Bone marrow (tissue), 2 donors: Measurements from ENCODE around the gene TFPI.

Experiments
- DNase-seq, 2 donors: peaks; one replicate each; lab custom pipeline; 2025; lab: John Stamatoyannopoulos, UW

The TFPI gene

DNA sequence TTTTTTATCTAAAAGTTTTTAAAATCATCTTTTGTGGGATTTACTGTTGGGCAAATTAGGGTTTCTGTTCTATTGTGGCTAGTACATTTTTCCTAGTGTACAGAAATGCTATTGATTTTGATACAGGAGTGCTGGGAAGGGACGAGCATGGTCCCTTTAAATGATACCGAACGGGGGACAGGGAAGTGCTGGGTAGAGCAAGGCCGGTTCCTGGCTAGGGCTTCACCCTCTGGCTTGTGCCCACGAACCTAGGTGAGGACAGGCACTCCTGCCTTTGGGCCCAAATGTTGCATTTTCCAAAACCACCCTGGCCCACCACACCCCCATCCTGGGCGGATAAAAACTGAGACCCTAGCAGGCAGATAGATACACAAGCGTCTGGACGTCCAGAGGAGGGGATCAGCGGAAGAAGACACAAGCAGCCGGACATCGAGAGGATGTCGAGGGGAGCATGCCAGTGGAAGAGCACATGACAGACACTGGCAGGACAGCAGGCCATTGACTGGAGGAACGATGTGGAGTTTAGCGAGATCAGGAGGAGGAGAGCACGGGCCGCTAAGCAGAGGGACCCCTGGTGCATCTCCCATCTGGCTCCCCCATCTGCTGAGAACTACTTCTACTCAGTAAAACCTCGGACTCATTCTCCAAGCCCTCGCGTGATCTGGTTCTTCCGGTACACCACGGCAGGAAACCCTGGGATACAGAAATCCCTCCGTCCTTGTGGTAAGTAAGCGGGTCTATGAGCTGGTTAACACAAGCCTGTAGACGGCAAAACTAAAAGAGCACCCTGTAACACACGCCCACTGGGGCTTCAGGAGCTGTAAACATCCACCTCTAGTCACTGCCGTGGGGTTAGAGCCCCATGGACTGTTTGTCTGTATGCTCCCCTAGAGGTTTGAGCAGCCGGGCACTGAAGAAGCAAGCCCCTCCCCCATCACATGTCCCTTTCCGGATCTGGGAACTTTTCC is 92.7 kb downstream of the TFPI start:
- no peak for DNase-seq

DNA sequence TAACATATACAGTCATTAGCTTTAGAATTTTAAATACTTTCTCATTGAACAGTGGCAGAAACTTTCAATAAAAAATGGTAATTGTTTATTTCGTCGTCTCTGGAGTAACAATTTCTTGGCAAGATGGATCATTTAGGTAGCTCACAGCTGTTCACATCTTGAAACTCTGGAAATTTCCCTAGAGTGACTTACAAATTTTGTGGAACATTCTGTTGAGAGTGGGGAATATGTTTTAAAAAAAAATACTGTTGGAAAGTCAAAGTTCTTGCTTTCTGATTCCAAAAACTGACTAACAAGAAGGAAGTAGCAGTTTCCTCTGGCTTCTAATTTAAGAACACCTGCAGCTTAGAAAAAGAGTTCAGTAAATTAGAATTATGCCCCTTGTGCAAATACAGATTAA is 95.0 kb downstream of the TFPI start:
- DNase-seq, result no peak

DNA sequence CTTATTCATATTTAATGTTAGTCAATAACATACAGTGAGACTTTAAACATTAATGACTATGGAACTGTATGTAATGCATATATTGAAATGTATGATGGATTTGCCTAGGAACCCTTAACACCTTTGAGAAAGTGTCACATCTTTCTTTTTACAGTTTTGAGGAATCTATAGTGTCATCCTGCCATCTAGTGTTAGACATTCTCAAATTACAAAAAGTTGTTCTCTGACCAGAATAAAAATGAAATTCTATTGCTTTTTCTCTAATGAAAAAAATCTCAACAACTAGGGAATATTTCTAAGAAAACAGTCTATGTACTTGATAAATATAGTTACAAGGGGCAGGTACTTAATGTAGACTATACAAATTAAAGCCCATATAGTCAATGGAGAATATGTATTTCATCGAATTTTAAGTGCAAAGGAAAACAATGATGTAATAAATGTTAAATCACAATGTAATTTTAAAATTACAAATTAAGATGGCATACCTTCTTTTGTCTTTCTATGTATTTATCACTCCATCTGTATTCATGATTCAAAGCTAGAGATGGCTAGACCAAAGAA is 101.1 kb downstream of the TFPI start:
- peak in 1 of 2 donors; percentile 16 for DNase-seq

DNA sequence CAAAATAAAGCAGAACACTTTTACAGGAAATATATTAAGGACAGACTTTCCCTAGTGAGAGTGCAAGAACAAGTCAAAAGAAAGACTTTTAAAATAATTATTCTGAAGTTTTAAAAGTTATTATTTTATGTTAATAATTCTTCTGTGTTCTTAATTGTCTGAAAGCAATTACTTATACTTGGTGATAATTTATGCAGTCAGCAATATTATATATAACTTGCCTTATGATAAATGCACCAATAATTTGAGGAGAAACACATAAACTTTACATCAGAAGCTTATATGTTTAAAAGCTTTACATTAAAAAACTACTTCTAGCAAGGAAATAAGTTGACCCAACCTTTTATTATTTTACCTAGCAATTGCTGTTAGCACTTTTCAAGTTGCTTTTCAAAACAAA is 102.7 kb downstream of the TFPI start:
- DNase-seq, result no peak

DNA sequence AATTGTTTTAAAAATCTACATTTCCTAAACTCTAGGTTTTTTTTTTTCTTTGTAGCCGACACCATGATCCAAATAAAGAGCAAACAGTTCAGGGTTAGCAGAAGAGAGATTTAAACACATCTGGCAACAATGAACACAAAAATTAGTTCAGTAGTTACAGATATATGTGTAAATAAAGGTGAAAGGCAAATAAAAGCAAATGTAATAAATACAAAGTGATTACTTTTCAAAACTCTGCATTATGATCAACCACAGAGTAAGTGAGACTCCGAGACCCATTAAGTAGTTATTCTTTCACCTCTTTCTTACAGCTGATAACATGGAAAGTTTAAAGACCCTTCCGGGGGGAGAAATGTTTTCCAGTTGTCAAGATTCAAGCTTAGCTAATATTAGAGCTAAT is 106.9 kb downstream of the TFPI start:
- no peak for DNase-seq

DNA sequence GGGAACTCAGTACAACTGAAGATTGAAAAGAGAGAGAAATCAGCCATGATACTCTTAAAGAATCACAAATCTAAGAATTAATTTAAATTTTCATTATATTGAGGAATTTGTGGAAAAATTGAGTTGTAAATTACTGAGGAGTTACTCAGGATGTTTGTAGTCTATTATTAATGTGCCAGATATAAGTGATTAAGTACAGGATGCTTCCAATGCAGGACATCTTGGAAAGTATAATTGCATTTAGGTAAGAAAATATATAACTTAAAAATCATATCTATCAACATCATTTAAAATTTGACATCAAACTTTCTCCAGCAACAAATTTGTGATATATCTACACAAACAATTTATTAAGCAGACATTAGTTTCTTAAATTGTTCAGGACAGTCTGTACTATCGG is 107.5 kb downstream of the TFPI start:
- no peak for DNase-seq

DNA sequence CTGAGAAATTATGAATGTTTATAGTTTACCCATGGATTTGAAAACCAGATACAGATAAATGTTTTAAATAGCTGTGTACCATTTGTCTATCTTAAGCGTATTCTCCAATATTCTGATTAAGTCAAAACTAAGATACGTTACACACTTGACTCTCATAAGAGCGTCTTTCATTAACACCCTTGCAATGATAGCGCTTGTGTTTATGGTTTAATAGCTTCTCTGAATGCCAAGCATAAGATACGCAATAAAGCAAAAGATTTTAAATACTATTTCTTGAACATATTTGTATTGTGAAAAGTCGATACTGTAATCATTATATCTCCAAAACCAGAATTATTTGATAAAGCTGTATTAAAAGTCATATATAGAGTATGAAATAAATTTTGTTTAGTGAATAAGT is 109.2 kb downstream of the TFPI start:
- DNase-seq, result no peak

DNA sequence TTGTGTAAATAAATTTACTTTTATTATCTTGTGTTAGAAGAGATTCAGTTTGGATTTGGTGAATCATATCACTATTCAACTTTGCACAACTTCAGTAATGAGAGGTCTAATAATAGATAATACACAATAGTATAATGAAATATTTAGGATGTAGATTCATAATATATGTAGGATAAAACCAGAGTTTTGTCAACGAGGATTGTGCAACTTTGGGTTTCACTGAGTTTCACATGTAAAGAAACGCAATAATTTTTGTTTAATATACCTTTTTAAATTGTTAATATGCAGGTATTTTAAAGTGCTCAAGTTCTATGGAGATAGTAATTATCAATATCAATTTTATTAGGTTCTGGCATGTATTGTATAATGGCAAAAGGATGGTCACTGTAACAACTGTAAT is 111.5 kb downstream of the TFPI start:
- DNase-seq, result no peak

DNA sequence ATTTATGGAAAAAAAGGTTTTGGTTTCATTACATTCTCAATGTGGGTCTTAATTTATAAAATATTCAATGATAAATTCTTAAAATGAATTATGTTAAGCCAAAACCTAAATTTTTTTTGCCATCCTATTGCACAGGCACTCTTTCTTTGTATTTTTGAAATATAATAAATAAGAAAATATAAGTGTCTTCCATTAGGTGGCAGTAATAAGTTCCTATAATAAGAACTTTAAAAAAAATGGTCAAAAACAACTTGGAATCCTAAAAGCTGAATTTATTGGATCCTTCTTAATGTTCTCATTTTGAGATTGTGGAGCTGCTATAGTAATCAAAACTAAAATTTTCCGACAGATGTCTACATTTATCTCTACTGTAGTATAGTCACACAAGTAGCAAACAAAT is 111.9 kb downstream of the TFPI start:
- no peak for DNase-seq

DNA sequence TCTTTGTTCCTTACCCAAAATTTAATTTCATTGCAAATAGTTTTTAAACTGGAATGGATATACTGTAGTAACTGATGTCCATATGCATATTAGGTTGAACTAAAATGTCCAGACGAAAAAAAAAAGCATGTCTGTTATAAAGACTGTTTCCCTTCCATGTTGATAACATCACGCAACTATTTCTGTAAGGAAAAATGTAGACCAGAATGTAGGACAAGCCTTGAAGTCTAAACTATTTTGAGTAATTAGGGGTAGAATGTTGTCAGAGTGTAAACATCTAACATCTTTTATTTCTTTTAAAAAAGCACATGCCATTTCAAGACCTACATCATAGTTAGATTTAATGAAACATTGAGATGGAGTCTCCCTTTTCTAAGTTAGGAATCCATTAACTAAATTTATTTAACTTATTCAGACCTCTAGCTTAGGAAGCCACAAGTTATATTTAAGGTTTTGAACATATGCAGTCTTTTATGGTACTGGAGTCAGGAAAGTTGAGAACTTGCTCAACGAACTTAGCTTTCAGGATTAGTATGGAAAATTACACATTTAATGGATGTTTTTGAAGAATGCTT is 114.0 kb downstream of the TFPI start:
- DNase-seq, result no peak

DNA sequence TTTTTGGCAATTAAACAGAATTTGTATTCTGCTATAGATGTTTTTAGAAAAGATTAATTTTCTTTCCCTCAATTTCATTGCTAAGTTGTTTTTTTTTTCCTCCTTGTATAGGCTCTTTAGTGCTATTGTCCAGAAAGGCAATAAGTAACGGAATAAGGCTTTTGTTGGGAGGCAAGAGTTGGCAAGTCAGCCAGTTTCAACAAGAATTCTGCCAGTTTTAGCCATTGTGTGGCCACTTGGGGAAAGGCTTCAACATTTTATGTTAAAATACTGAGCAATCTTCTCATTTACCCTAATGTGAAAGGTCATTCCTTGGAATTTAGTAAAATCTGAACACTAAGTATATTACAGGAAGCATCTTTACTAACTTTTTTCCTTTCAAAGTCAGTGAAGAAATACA is 115.8 kb downstream of the TFPI start:
- no peak for DNase-seq

DNA sequence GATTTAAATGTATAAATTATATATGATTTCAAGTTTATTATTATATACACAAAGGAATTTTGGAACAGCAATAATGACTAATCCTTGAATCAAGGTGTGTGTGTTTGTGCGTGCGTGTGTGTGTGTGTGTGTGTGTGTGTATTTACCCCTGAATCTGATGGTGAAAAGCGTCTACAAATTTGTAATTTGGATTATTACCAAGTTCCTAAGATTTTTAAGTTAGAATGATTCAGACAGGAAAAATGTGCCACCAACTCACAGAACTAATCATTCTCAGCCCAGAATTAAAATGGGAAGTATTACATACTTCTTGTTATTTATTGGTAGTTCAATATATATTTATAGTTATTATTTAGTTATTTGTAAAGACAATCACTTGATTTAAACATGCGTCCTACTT is 118.5 kb downstream of the TFPI start:
- no peak for DNase-seq

DNA sequence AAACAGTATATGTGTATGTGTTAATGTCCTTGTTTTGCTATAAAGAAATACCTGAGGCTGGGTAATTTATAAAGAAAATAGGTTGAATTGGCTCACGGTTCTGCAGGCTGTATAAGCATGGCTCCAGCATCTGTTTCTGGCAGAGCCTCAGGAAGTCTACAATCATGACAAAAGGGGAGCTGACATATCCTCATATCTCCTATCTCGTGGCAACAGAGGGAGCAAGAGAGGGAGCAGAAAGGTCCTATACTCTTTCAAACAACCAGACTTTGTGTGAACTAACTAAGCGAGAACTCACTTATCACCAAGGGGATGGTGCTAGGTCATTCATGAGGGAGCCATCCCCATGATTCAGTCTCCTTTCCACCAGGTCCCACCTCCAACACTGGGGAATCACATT is 119.2 kb downstream of the TFPI start:
- no peak for DNase-seq

DNA sequence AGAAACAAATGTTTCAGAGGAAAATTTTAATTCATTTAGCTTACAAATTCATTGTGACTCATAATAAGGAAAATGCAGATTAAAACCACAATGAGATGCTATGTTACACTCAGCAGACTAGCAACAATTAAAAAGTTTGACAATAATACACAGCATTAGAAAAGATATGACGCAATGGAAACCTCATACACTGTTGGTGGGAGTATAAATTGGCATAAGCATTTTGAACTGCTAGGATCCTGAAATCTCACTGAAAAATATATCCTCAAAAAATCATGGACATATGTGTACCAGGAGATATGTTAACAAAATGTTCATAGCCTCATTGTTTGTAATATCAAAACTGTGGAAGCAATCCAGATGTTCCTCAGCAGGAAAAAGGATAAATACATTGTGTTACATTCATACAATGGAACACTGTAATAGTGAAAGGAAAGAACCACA is 119.9 kb downstream of the TFPI start:
- no peak for DNase-seq

DNA sequence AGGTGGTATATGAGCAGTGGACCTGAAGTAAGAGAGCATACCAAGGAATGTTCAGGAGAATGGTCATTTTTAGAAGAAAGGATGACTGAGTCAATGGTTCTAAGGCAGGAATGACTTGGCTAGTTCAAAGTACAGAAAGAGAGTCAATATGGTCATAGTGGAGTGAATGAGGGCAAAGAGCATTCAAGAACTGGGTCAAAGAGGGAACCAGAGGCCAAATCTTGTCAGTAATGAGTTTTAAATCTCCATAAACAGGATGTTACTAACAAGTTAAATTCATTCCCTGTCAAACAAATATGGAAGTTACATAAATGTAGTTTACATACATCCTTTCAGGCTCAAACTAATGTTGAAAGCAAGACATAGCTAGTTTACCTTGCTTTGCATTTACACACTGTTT is 122.3 kb downstream of the TFPI start:
- no peak for DNase-seq

DNA sequence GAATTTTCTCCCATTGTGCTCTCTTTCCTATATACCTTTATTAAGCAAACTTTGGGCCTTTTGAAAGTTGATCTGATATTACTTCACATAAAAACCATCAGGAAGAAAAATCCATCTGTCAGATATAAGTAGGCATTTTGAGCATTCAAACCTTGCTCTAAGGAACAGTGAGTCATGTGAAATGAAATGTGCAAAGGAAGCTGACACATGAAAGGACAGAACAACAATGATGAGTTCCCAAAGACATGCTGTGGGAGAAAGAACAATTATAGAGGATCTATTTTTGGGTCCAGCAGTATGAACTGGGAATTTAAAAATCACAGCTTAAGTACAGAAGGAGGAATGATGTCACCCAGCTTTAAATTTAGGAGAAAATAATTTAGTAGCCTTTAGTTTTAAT is 124.2 kb downstream of the TFPI start:
- DNase-seq, result peak in 1 of 2 donors; percentile 61

DNA sequence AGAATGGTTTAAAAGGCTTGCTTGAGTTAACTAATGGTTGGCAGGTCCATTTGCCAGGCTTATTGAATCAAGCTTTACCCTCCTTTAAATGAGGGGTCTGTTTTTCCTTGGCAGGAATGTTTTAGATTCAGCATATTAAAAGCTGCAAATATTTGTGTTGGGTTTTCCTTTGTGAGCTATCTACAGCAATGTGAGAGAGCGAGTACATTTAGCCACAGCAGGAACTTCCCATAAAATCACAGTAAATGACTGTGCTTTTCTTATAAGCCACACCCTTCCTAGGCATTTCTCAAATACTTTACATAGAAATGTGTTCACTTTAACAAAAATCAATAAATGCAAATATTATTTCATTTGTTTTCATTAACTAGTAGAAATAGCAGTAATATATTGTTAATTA is 130.1 kb downstream of the TFPI start:
- no peak for DNase-seq

DNA sequence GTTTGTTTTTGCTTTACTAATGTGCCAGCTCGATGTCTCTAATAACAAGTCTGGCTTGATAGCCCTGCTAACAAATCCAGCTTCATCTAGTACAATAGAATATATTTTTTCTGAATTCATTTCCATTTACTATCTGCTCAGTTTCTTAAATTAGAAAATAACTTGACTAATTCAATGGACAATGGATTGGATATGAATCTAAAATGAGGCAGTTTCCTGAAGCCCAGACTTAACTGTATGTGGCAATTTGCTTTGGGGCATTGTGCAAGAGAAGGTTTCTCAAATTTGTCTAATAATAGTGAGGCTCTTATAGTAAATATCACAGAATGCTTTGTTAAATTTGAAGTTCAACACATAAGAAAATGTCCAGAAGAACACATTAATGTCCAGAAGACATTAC is 132.0 kb downstream of the TFPI start:
- no peak for DNase-seq

DNA sequence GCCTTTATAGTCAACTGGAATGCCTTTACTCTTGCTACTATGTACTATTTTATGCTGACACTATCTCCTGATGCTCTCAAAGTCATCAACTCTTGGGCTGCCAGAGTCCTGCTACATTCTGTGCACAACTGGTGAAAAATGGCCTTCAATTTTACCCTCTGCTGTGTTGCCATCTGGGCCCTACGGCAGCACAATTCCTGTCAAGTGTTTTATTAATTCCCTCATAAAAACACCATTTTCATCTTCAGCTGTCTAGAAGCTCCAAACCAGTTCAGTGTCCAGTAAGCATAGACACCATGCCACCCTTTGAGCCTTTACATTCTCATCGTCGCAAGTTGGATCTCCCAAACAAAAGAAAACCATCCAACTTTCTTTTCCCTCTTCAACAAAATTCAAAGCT is 132.7 kb downstream of the TFPI start:
- DNase-seq, result no peak

DNA sequence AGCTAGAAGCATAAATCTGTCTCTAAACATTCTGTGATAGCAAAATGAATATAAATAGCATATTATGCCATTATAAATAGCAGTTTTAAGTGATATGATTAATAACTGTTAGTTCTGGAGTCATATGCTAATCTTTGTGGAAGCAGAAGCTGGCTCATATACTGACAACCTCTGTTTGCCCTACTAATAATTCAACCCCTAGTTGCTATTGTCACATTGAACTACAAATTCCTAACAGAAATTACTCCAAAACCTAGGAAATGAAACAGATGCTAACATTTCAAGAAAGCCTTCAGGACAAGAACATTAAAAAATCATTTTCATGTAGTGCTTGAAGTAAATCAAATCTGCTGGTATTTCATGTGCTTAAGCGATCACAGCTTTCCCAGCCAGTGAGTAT is 134.4 kb downstream of the TFPI start:
- DNase-seq, result no peak

DNA sequence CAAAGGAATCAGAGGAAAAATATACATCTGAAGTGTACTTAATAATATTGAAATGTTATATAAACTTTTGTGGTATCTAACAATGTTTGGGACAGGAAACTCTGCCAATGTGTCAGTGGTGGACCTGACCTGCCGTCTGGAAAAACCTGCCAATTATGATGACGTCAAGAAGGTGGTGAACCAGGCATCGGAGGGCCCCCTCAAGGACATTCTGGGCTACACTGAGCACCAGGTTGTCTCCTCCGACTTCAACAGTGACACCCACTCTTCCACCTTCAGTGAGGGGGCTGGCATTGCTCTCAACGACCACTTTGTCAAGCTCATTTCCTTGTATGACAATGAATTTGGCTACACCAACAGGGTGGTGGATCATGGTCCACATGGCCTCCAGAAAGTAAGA is 138.8 kb downstream of the TFPI start:
- DNase-seq, result no peak
